ENCODE data around the gene ELOVL2.
A peak's percentile ranks its signal among the peaks of the same experiment; 100 is the strongest.

The ELOVL2 gene

GRCh38 chr6:10977231-10977968 lies 66.7 kb downstream of the ELOVL2 start:
- DNase-seq (ENCODE audit: low read depth): no peak

GRCh38 chr6:10976571-10976970 lies 67.5 kb downstream of the ELOVL2 start:
- DNase-seq (ENCODE audit: low read depth): no peak

- DNase-seq (ENCODE audit: low read depth): no peak
These were observed 71.9 kb downstream of the ELOVL2 start for GRCh38 chr6:10972196-10972595.

- DNase-seq (ENCODE audit: low read depth): no peak
These were observed 73.4 kb downstream of the ELOVL2 start for GRCh38 chr6:10970731-10971130.

GRCh38 chr6:10968776-10969175 lies 75.3 kb downstream of the ELOVL2 start:
- DNase-seq (ENCODE audit: low read depth): peak; percentile 90

- no peak for DNase-seq (ENCODE audit: low read depth)
These were observed 79.4 kb downstream of the ELOVL2 start for GRCh38 chr6:10964684-10965083.

GRCh38 chr6:10963113-10963512 lies 81.0 kb downstream of the ELOVL2 start:
- DNase-seq (ENCODE audit: low read depth): no peak

- DNase-seq (ENCODE audit: low read depth): peak; percentile 90
These were observed 81.4 kb downstream of the ELOVL2 start for GRCh38 chr6:10962673-10963072.

GRCh38 chr6:10961837-10962236 lies 82.3 kb downstream of the ELOVL2 start:
- DNase-seq (ENCODE audit: low read depth): no peak

- DNase-seq (ENCODE audit: low read depth): no peak
These were observed 83.9 kb downstream of the ELOVL2 start for GRCh38 chr6:10960171-10960570.

- DNase-seq (ENCODE audit: low read depth): no peak
These were observed 86.7 kb downstream of the ELOVL2 start for GRCh38 chr6:10957414-10957886.

GRCh38 chr6:10956776-10957175 lies 87.3 kb downstream of the ELOVL2 start:
- no peak for DNase-seq (ENCODE audit: low read depth)

GRCh38 chr6:10954590-10955010 lies 89.5 kb downstream of the ELOVL2 start:
- peak; percentile 80 for DNase-seq (ENCODE audit: low read depth)

GRCh38 chr6:10951675-10952282 lies 92.3 kb downstream of the ELOVL2 start:
- peak; percentile 92 for DNase-seq (ENCODE audit: low read depth)

- DNase-seq (ENCODE audit: low read depth): no peak
These were observed 94.3 kb downstream of the ELOVL2 start for GRCh38 chr6:10949579-10950490.

- no peak for DNase-seq (ENCODE audit: low read depth)
These were observed 96.1 kb downstream of the ELOVL2 start for GRCh38 chr6:10947966-10948365.

GRCh38 chr6:10945845-10946244 lies 98.3 kb downstream of the ELOVL2 start:
- DNase-seq (ENCODE audit: low read depth): no peak

- no peak for DNase-seq (ENCODE audit: low read depth)
These were observed 104.3 kb downstream of the ELOVL2 start for GRCh38 chr6:10939840-10940239.

GRCh38 chr6:10933126-10933525 lies 111.0 kb downstream of the ELOVL2 start:
- DNase-seq (ENCODE audit: low read depth): no peak
